Coronary artery (tissue), 2 donors: ENCODE measurements around the gene CDHR3.

Source experiments
- DNase-seq: peaks from one replicate; pipeline ENCODE4 v3.0.0-alpha.2; 2017; ENCODE audit warnings: low spot score
- H3K27ac ChIP-seq, 2 donors: fragments of 200-600 bp; sonication (generic); one replicate each; pipeline ENCODE4 v1.5.1; 2016 to 2019
- H3K4me3 ChIP-seq: fragments of 200-600 bp; sonication (generic); 2 replicates; pipeline ENCODE4 v1.5.1; 2016; ENCODE audit warnings: mild to moderate bottlenecking, moderate library complexity
- TF ChIP-seq, protein P1 (sequence below): fragments of 200-600 bp; sonication (generic); IDR thresholded peaks from one replicate; pipeline ENCODE4 v1.5.1; 2019; ENCODE audit warnings: antibody characterized with exemption

The CDHR3 gene

DNA sequence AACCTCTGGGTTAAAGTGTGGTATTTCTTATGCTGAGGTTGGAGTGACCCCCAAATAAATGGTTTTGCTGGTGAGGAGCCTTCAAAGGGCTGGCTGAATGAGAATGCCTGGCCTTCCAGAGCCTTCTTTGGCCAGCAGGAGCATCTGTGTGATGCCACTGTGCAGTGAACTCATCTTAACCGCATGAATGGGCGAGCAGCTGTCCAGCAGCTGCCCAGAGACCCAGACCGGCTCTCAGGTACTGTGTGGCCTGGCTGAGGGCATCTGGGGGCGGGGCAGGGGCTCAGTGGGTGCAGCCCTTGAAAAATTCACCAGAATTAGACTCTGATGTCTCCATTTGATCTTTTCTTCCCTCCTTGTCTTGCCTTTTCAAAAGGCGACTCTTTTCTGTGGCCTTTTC is 90.0 kb downstream of the CDHR3 start:
- no peak for DNase-seq

DNA sequence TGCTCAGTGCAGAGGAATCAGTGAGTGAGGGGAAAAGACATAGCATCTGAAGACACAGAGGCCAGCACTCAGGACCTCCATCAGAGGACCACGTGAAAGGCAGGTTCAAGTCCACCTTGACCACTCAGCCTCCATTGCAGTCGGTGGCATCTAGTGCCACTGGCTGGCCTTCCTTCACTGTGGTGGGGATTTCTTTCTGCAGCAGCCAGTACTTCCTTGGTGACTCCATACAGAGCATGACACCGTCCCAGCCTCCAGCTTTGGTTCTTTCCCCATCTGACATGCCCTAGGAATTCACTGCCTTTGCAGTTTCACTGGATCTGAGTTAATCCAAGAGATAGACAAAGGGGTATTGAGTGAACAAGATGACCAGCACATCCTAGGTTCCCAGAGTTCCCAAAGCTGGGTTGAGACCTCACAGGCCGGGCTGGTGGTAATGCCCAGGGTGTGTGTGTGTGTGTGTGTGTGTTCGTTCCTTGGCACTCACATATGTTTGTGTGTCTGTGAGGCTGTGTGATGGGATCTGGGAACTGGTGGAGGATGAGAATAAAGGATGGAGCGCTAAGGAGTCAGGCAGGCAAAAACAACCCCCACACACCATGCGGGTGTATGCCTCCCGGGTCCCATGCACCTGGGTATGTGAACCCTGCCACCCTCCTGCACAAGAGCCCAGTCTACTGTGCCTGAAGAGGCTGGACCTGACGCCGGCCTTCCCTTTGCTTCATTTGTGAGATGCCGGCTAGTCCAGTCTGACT is 91.3 kb downstream of the CDHR3 start:
- TF ChIP-seq, protein P1, sequence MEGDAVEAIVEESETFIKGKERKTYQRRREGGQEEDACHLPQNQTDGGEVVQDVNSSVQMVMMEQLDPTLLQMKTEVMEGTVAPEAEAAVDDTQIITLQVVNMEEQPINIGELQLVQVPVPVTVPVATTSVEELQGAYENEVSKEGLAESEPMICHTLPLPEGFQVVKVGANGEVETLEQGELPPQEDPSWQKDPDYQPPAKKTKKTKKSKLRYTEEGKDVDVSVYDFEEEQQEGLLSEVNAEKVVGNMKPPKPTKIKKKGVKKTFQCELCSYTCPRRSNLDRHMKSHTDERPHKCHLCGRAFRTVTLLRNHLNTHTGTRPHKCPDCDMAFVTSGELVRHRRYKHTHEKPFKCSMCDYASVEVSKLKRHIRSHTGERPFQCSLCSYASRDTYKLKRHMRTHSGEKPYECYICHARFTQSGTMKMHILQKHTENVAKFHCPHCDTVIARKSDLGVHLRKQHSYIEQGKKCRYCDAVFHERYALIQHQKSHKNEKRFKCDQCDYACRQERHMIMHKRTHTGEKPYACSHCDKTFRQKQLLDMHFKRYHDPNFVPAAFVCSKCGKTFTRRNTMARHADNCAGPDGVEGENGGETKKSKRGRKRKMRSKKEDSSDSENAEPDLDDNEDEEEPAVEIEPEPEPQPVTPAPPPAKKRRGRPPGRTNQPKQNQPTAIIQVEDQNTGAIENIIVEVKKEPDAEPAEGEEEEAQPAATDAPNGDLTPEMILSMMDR: no peak
- Histone ChIP-seq H3K27ac (no peak overlapping the region), H3K4me3 (no peak overlapping the region)
- peak; percentile 62 for DNase-seq

More for the DNA sequence above, 90.0 kb downstream of the CDHR3 start:
- H3K4me3 ChIP-seq: no peak overlapping the region
- TF ChIP-seq, protein P1: no peak
- H3K27ac ChIP-seq: no peak overlapping the region

DNA sequence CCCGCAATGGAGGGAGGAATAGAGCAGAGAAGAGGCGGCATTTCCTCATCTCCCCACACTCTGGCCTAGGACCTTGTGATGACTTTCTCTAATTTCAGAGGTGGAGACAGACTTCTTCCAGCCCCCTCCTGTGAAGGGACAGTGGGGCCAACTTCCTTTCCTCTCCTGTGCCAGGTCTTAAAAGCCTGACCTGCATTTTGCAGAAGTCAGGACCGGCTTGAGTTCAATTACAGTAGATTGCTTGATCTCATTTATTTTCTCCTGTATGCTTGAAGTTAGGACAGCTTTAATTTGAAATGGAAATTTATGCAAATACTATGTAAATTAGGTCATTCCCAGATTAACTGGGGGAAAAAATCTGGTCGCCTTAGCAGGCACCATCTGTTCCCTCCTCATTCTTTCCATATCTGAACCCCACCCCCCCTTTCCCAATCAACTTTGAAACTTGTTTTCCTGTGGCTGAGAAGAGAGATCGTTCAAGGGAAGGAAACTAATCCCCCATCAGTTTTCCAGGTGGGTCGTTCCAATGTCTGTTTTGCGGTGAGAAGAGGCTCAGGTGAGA is 92.0 kb downstream of the CDHR3 start:
- DNase-seq: no peak
- TF ChIP-seq, protein P1: no peak
- H3K4me3 ChIP-seq: no peak overlapping the region
- no peak overlapping the region for H3K27ac ChIP-seq

- DNase-seq: peak; percentile 76
- Histone ChIP-seq H3K27ac (no peak overlapping the region), H3K4me3 (no peak overlapping the region)
- TF ChIP-seq, protein P1: peak; percentile 84
These were observed 93.6 kb downstream of the CDHR3 start for GRCh38 chr7:106056513-106057203.

- DNase-seq: no peak
- TF ChIP-seq, protein P1: no peak
- no peak overlapping the region for H3K27ac ChIP-seq
- H3K4me3 ChIP-seq: no peak overlapping the region
These were observed 94.3 kb downstream of the CDHR3 start for GRCh38 chr7:106057204-106057961.

DNA sequence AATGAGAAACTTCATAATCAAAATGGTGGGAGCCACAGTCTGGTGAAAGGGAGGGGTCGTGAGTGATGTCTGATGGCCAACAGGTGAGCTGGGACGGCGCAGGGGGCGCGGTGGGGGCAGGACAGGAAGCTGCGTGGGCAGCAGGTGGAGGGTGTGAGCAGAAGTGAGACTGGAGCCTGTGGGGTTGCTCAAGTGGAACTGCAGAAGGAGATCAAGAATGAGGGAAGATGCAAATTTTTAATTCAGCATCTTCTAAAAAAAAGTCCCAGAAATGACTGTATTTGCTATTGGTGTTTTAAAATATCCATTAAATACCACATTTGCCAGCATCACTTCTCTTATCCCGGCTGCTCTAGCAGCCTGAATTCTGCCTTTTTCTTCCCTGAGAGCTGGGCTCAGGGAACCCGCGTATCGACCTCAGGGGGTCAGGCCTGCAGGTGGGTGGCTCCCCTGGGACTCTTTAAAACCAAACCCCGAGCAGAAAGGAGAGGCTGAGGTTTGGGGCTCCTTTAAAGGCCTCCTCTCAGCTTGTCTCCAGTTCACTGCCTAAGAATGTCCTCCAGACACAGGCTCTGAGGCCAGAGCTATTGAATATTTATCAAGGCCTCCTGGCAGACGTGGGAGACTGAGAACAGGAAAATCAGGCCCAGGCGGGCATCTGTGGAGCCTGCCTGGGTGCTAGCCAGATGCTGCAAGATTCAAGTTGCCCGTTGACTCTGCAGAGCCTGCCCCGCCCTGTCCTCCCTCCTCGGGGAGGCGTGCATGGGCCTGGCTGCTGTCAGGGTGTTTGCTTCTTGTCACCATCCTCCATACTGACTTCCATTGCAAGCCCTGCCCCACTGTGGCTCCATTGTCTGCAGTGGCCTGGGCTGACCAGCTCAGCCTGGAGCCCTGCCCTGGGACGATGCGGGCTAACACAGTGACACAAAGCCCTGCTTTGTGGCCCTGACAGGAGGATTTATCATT is 95.2 kb downstream of the CDHR3 start:
- H3K4me3 ChIP-seq: no peak overlapping the region
- peak; percentile 55 for DNase-seq
- H3K27ac ChIP-seq: no peak overlapping the region
- TF ChIP-seq, protein P1: no peak
